H1 (cell line): ENCODE results near the gene GRIK1. TPM values are rescaled to one million over a fixed set of nuclear protein-coding genes. Genes with fewer than 3 reads are reported as not detected.

Source experiments
- CTCF ChIA-PET: fragments of 300-600 bp; sonication (Branson Sonifier 250); formaldehyde crosslinking; loops from one replicate; lab custom pipeline; 2021; ENCODE audit not compliant: partially characterized antibody; lab: Charles Lee
- POLR2A ChIA-PET: fragments of 300-600 bp; sonication (Branson Sonifier 250); formaldehyde crosslinking; loops from one replicate; lab custom pipeline; 2021; ENCODE audit warnings: inconsistent platforms; ENCODE audit not compliant: partially characterized antibody; lab: Charles Lee
- DNase-seq, 2 experiments: peaks; one replicate each; pipeline versions ENCODE4 v3.0.0 to v3.0.0-alpha.2; 2010 to 2022; ENCODE audit warnings: low spot score in 2 of 2, low read depth in 1 of 2, mixed read lengths in 1 of 2
- FAIRE-seq: peaks from 2 replicates; lab custom pipeline; 2011; peaks lifted over from hg19 to GRCh38; lab: Jason Lieb, UNC
- H2AFZ ChIP-seq: 2 replicates; pipeline ENCODE4 v1.8.1; 2012; ENCODE audit warnings: low read length, inconsistent platforms
- H2AK5ac ChIP-seq: 2 replicates; pipeline ENCODE4 v1.6.1; 2013; ENCODE audit warnings: low read depth, low read length
- H2BK120ac ChIP-seq: replicated peaks from 2 replicates; pipeline ENCODE3; 2013; ENCODE audit warnings: low read depth, low read length, inconsistent platforms
- H2BK12ac ChIP-seq: 2 replicates; pipeline ENCODE4 v1.6.1; 2013; ENCODE audit warnings: low read depth, low read length
- H2BK15ac ChIP-seq: 2 replicates; pipeline ENCODE4 v1.6.1; 2013; ENCODE audit warnings: low read length
- H2BK20ac ChIP-seq: 2 replicates; pipeline ENCODE4 v1.6.1; 2013; ENCODE audit warnings: low read length
- H2BK5ac ChIP-seq: 2 replicates; pipeline ENCODE4 v1.6.1; 2013; ENCODE audit warnings: low read depth, low read length
- H3K14ac ChIP-seq: 2 replicates; pipeline ENCODE4 v1.6.1; 2013; ENCODE audit warnings: inconsistent platforms; ENCODE audit not compliant: insufficient read length
- H3K18ac ChIP-seq: 2 replicates; pipeline ENCODE4 v1.6.1; 2013; ENCODE audit warnings: low read length; ENCODE audit errors: extremely low read depth
- H3K23ac ChIP-seq: 2 replicates; pipeline ENCODE4 v1.6.1; 2013; ENCODE audit warnings: inconsistent platforms; ENCODE audit not compliant: insufficient read length
- H3K23me2 ChIP-seq: 2 replicates; pipeline ENCODE4 v1.6.1; 2013; ENCODE audit warnings: low read depth, low read length
- H3K27ac ChIP-seq: 2 replicates; pipeline ENCODE4 v1.6.1; 2011; ENCODE audit warnings: low read depth, low read length, inconsistent platforms
- H3K27me3 ChIP-seq, 4 experiments: replicated peaks in 1 of 4; 1 replicate in 1 of 4; 2 replicates in 3 of 4; pipeline versions ENCODE4 v1.6.1 to v1.8.1; 2011 to 2013; ENCODE audit warnings: low read length in 3 of 4, mild to moderate bottlenecking in 3 of 4, inconsistent platforms in 2 of 4, mixed read lengths in 2 of 4, moderate library complexity in 1 of 4; ENCODE audit not compliant: control insufficient read depth in 3 of 4, insufficient read depth in 3 of 4; ENCODE audit errors: extremely low read depth in 1 of 4
- H3K36me3 ChIP-seq, 4 experiments: 2 replicates each; pipeline versions ENCODE4 v1.6.1 to v1.8.1; 2011 to 2013; ENCODE audit warnings: mild to moderate bottlenecking in 4 of 4, low read length in 3 of 4, moderate library complexity in 2 of 4, control low read depth in 1 of 4, inconsistent platforms in 1 of 4; ENCODE audit not compliant: insufficient read depth in 4 of 4, control insufficient read depth in 2 of 4
- H3K4ac ChIP-seq: replicated peaks from 2 replicates; pipeline ENCODE3; 2013; ENCODE audit warnings: low read length, low read depth, mixed read lengths, inconsistent platforms; ENCODE audit not compliant: insufficient read length
- H3K4me1 ChIP-seq, 4 experiments: replicated peaks in 1 of 4; 1 replicate in 1 of 4; 2 replicates in 3 of 4; pipeline versions ENCODE4 v1.6.1 to v1.8.1; 2011 to 2013; ENCODE audit warnings: low read length in 3 of 4, inconsistent platforms in 2 of 4, mixed read lengths in 1 of 4; ENCODE audit not compliant: insufficient read depth in 4 of 4, control insufficient read depth in 3 of 4
- H3K4me2 ChIP-seq, 2 experiments: 2 replicates each; pipeline versions ENCODE4 v1.6.1 to v1.8.1; 2011 to 2013; ENCODE audit warnings: low read depth in 2 of 2, low read length in 2 of 2, control low read depth in 1 of 2, inconsistent platforms in 1 of 2, mild to moderate bottlenecking in 1 of 2; ENCODE audit not compliant: insufficient read depth in 1 of 2
- H3K4me3 ChIP-seq, 4 experiments: fragments of 200-600, 300-600 bp in 1 of 4; sonication (generic), shearing (Covaris generic), sonication (Bioruptor Twin) in 1 of 4; 2 replicates each; pipeline versions ENCODE4 v1.5.1 to v1.8.1; 2011 to 2016; ENCODE audit warnings: low read length in 4 of 4, low read depth in 3 of 4, control low read depth in 2 of 4, inconsistent platforms in 2 of 4, mild to moderate bottlenecking in 2 of 4, mixed read lengths in 1 of 4, moderate library complexity in 1 of 4; ENCODE audit not compliant: insufficient read depth in 2 of 4; ENCODE audit errors: extremely low read depth in 1 of 4
- H3K56ac ChIP-seq: replicated peaks from 2 replicates; pipeline ENCODE3; 2013; ENCODE audit warnings: low read depth, mild to moderate bottlenecking, mixed read lengths, low read length, inconsistent platforms; ENCODE audit not compliant: insufficient read length
- H3K79me1 ChIP-seq: 2 replicates; pipeline ENCODE4 v1.6.1; 2013; ENCODE audit warnings: low read depth, low read length, control low read depth
- H3K79me2 ChIP-seq, 2 experiments: 2 replicates each; pipeline versions ENCODE4 v1.6.1 to v1.8.1; 2012 to 2013; ENCODE audit warnings: low read length in 2 of 2, mild to moderate bottlenecking in 2 of 2, inconsistent platforms in 1 of 2; ENCODE audit not compliant: insufficient read depth in 2 of 2, control insufficient read depth in 1 of 2
- H3K9ac ChIP-seq, 4 experiments: replicated peaks in 1 of 4; 1 replicate in 1 of 4; 2 replicates in 3 of 4; pipeline versions ENCODE4 v1.6.1 to v1.8.1; 2011 to 2013; ENCODE audit warnings: low read depth in 3 of 4, low read length in 3 of 4, control low read depth in 2 of 4, mild to moderate bottlenecking in 2 of 4, moderate library complexity in 2 of 4, inconsistent platforms in 1 of 4; ENCODE audit errors: extremely low read depth in 1 of 4
- H3K9me3 ChIP-seq, 2 experiments: 2 replicates each; pipeline versions ENCODE4 v1.6.1 to v1.8.1; 2012 to 2013; ENCODE audit warnings: mild to moderate bottlenecking in 2 of 2, moderate library complexity in 2 of 2, control low read depth in 1 of 2, inconsistent platforms in 1 of 2, low read depth in 1 of 2, low read length in 1 of 2, mixed read lengths in 1 of 2; ENCODE audit not compliant: insufficient read depth in 2 of 2
- H4K20me1 ChIP-seq, 2 experiments: replicated peaks in 1 of 2; 2 replicates each; pipeline versions ENCODE3 to v1.8.1; 2011 to 2013; ENCODE audit warnings: inconsistent platforms in 2 of 2, low read length in 2 of 2, mild to moderate bottlenecking in 1 of 2; ENCODE audit not compliant: insufficient read depth in 2 of 2, control insufficient read depth in 1 of 2
- H4K5ac ChIP-seq: 2 replicates; pipeline ENCODE4 v1.6.1; 2013; ENCODE audit warnings: low read length, low read depth, mixed read lengths, inconsistent platforms; ENCODE audit not compliant: insufficient read length
- H4K8ac ChIP-seq: 2 replicates; pipeline ENCODE4 v1.8.0; 2013; ENCODE audit warnings: mild to moderate bottlenecking, moderate library complexity, low read length, inconsistent platforms; ENCODE audit not compliant: insufficient read depth; ENCODE audit errors: extremely low read depth
- H4K91ac ChIP-seq: replicated peaks from 2 replicates; pipeline ENCODE3; 2013; ENCODE audit warnings: low read length, mixed read lengths, inconsistent platforms; ENCODE audit not compliant: insufficient read length
- CHD1 ChIP-seq: IDR thresholded peaks from 2 replicates; pipeline ENCODE4 v1.6.1; 2012; ENCODE audit warnings: low read depth, low read length, improper control_type of control experiment
- CTBP2 ChIP-seq: IDR thresholded peaks from 2 replicates; pipeline ENCODE4 v1.7.0; 2011; ENCODE audit warnings: borderline replicate concordance, mild to moderate bottlenecking, moderate library complexity, mixed read lengths, low read length; ENCODE audit not compliant: insufficient read depth, insufficient read length
- KDM5A ChIP-seq: fragments of 200-600 bp; IDR thresholded peaks from 2 replicates; pipeline ENCODE4 v1.7.1; 2012; ENCODE audit warnings: mild to moderate bottlenecking, low read length, inconsistent platforms, mixed read lengths
- RXRA ChIP-seq: IDR thresholded peaks from 2 replicates; pipeline ENCODE4 v1.6.1; 2011; ENCODE audit warnings: low read depth, mild to moderate bottlenecking, low read length, moderate library complexity; ENCODE audit not compliant: insufficient read depth
- SIX5 ChIP-seq: IDR thresholded peaks from 2 replicates; pipeline ENCODE4 v1.6.1; 2011; ENCODE audit warnings: mild to moderate bottlenecking, low read depth, low read length
- WGBS, 2 experiments: shearing (Covaris generic) in 1 of 2; methylation state at CpG; one replicate each; pipeline versions ENCODE4 v1.1.6 to v1.1.7; 2013 to 2015; ENCODE audit warnings: low lambda C conversion rate in 2 of 2, mixed read lengths in 2 of 2, inconsistent platforms in 1 of 2, low coverage in 1 of 2, missing lambda C conversion rate in 1 of 2; ENCODE audit not compliant: insufficient replicate concordance in 2 of 2, insufficient coverage in 1 of 2, insufficient read length in 1 of 2; ENCODE audit errors: extremely low coverage in 1 of 2, missing lambda C conversion rate in 1 of 2; 5-methylcytosine and 5-hydroxymethylcytosine counted together
- polyA plus RNA-seq, 7 experiments: library from polyadenylated mRNA; depleted of rRNA in 3 of 7; stranded (reverse) in 5 of 7; unstranded in 2 of 7; fragments of >200 nt in 5 of 7; fragments of 200-250 nt in 2 of 7; gene quantifications; 1 replicate in 5 of 7; 2 replicates in 1 of 7; 4 replicates in 1 of 7; pipeline versions ENCODE4 v1.2.1 to v1.2.3, GENCODE V29; 2011 to 2013; ENCODE audit warnings: missing spikeins in 2 of 7, mixed read lengths in 2 of 7
- total RNA-seq: library from RNA; stranded (reverse); fragmentation: NEBNext Ultra II Directional; extraction: Animal tissue kit (Norgen Biotek cat#: 25700); gene quantifications from 2 replicates; pipeline ENCODE4 v1.2.1, GENCODE V29; 2021

The GRIK1 gene
- total and polyA plus RNA-seq, 2 of the 8 experiments (the other 6 are each of a cell fraction or from before 2014, with no cell fraction given): 0.11 to 0.32 TPM

DNA sequence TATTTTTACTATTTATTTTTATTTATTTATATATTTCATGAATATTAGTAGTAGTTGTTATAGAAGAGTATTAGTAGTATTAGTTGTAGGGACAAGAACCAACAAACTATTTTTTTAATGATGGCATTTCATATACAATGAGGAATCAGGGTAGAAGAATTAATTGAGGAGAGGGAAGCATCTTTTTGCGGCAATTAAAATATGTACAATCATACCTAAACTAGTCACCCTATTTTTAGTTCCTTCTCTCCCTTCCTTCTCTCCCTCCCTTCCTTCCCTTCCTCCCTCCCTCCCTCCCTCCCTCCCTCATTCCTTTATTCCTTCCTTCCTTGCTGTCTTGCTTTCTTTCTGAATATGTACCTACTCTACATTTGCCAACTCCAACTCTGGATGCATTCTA is 189.8 kb downstream of the GRIK1 start:
- no peak overlapping the region for H3K23ac ChIP-seq

More for the DNA sequence above, 189.8 kb downstream of the GRIK1 start:
- no peak overlapping the region for H3K4me2 ChIP-seq
- H4K20me1 ChIP-seq: no peaks in the 10 kb centered on the region
- H3K4me3 ChIP-seq: no peak overlapping the region
- peaks cover 0 to 7% (median 4%) of the 10 kb centered on the region in 4 experiments; a peak in 3 of 7 replicates for H3K4me1 ChIP-seq
- no peak overlapping the region for H3K4ac ChIP-seq
- H3K79me1 ChIP-seq: no peaks in the 10 kb centered on the region
- WGBS, 2 experiments: 90% methylated on average over 1 of the region's 1 CpG; no CpG with 5 or more reads in 1 of the 2 experiments
- no peak overlapping the region for H2AK5ac ChIP-seq
- no peak for FAIRE-seq
- H4K91ac ChIP-seq: no peak overlapping the region
- H3K27ac ChIP-seq: no peak overlapping the region
- no peak overlapping the region for H2BK20ac ChIP-seq
- no peak overlapping the region for H2BK15ac ChIP-seq
- no peak overlapping the region for H4K8ac ChIP-seq
- H2BK12ac ChIP-seq: no peak overlapping the region
- CTCF ChIA-PET: interaction anchor here (0.6 to 1.3 kb wide), 2 partner anchors 44 to 101 kb away, joined by 3 read pairs; no protein-coding TSS in a partner anchor
- no peak overlapping the region for H2BK5ac ChIP-seq
- H3K56ac ChIP-seq: no peak overlapping the region
- peak overlapping the region; percentile 41; the same call in 1 of the 2 replicates for H2AFZ ChIP-seq
- TF ChIP-seq KDM5A: no peak
- no peak for TF ChIP-seq RXRA
- TF ChIP-seq CHD1: no peak
- TF ChIP-seq SIX5: no peak
- TF ChIP-seq CTBP2: no peak
- no peaks in the 10 kb centered on the region for H3K23me2 ChIP-seq
- H3K14ac ChIP-seq: no peak overlapping the region
- no peak overlapping the region for H3K18ac ChIP-seq
- H3K9ac ChIP-seq: no peak overlapping the region
- H2BK120ac ChIP-seq: no peak overlapping the region
- no peaks in the 10 kb centered on the region for H3K36me3 ChIP-seq
- no peak for DNase-seq
- H3K79me2 ChIP-seq: no peaks in the 10 kb centered on the region
- POLR2A ChIA-PET: no interaction called here
- no peaks in the 10 kb centered on the region for H3K9me3 ChIP-seq
- no peak overlapping the region for H4K5ac ChIP-seq
- no peaks in the 10 kb centered on the region for H3K27me3 ChIP-seq
